BJ (cell line): Measurements from ENCODE around the gene LILRA2. TPM values are rescaled to one million over a fixed set of nuclear protein-coding genes. Genes with fewer than 3 reads are reported as not detected.

Experiments used
- CTCF ChIA-PET: fragments of 350-600 bp; formaldehyde crosslinking; extraction: SDS; loops from one replicate; lab custom pipeline; 2021; ENCODE audit warnings: antibody characterized with exemption, inconsistent platforms; lab: Yijun Ruan, JAX
- POLR2A ChIA-PET: fragments of 300-600 bp; sonication (Branson Sonifier 250); formaldehyde crosslinking; extraction: SDS; loops from one replicate; lab custom pipeline; 2021; ENCODE audit warnings: antibody characterized with exemption; lab: Charles Lee
- DNase-seq: peaks from one replicate; pipeline ENCODE4 v3.0.0-alpha.2; 2011; ENCODE audit warnings: low read depth
- H3K27me3 ChIP-seq: 2 replicates; pipeline ENCODE4 v1.6.0; 2011; ENCODE audit warnings: low read length; ENCODE audit not compliant: control insufficient read depth, insufficient read depth
- H3K36me3 ChIP-seq: 2 replicates; pipeline ENCODE4 v1.5.1; 2011; ENCODE audit warnings: low read length; ENCODE audit not compliant: control insufficient read depth, insufficient read depth
- H3K4me3 ChIP-seq: 2 replicates; pipeline ENCODE4 v1.5.1; 2011; ENCODE audit warnings: low read depth, mild to moderate bottlenecking, control low read depth, low read length
- CTCF ChIP-seq: IDR thresholded peaks from 2 replicates; pipeline ENCODE4 v1.5.1; 2011; ENCODE audit warnings: low read depth, mild to moderate bottlenecking, control low read depth, inconsistent platforms, low read length, moderate library complexity; ENCODE audit not compliant: insufficient read depth
- polyA minus RNA-seq: library from RNA; depleted of rRNA, polyadenylated mRNA; stranded (reverse); fragments of >200 nt; gene quantifications from 2 replicates; pipeline ENCODE4 v1.2.3, GENCODE V29; 2011; rRNA and poly(A)+ RNA removed
- polyA plus RNA-seq: library from polyadenylated mRNA; depleted of rRNA; stranded (reverse); fragments of >200 nt; gene quantifications from 2 replicates; pipeline ENCODE4 v1.2.3, GENCODE V29; 2011; rRNA removed

LILRA2 gene
- not detected in 2 replicates for polyA plus RNA-seq
- polyA minus RNA-seq, result not detected in 2 replicates

- Histone ChIP-seq H3K4me3 (no peak within 1 kb of the TSS), H3K27me3 (no peaks in the 10 kb centered on the region), H3K36me3 (no peaks in the 10 kb centered on the region)
- DNase-seq, result no peak
- POLR2A ChIA-PET, result no interaction called here
- CTCF ChIA-PET, result no interaction called here
- no peak for TF ChIP-seq CTCF
Measured at GRCh38 chr19:54573330-54573872, at the start of gene LILRA2. Gene LILRA2 (plus strand): TSS chr19:54573790. CDS start chr19:54573879, 89 bp downstream.

- H3K4me3 ChIP-seq, result no peak overlapping the region
- ChIA-PET CTCF (no interaction called here), POLR2A (no interaction called here)
- no peaks in the 10 kb centered on the region for H3K27me3 ChIP-seq
- no peaks in the 10 kb centered on the region for H3K36me3 ChIP-seq
- no peak for TF ChIP-seq CTCF
- no peak for DNase-seq
Measured at GRCh38 chr19:54525636-54526035, 48.0 kb upstream of the LILRA2 start.

GRCh38 chr19:54526972-54527371, 46.6 kb upstream of the LILRA2 start:
- ChIA-PET POLR2A (no interaction called here), CTCF (no interaction called here)
- no peak for DNase-seq
- H3K27me3 ChIP-seq, result no peaks in the 10 kb centered on the region
- TF ChIP-seq CTCF, result no peak
- no peaks in the 10 kb centered on the region for H3K36me3 ChIP-seq
- no peak overlapping the region for H3K4me3 ChIP-seq

GRCh38 chr19:54530866-54531265, 42.7 kb upstream of the LILRA2 start:
- CTCF ChIA-PET, result no interaction called here
- Histone ChIP-seq H3K36me3 (no peaks in the 10 kb centered on the region), H3K27me3 (no peaks in the 10 kb centered on the region), H3K4me3 (no peak overlapping the region)
- no peak for DNase-seq
- TF ChIP-seq CTCF, result no peak
- POLR2A ChIA-PET, result no interaction called here

GRCh38 chr19:54532528-54532927, 41.1 kb upstream of the LILRA2 start:
- Histone ChIP-seq H3K4me3 (no peak overlapping the region), H3K36me3 (no peaks in the 10 kb centered on the region), H3K27me3 (no peaks in the 10 kb centered on the region)
- no peak for DNase-seq
- ChIA-PET CTCF (no interaction called here), POLR2A (no interaction called here)
- TF ChIP-seq CTCF, result no peak
